ENCODE measurements around the gene TENT4A.

Gene TENT4A

DNA sequence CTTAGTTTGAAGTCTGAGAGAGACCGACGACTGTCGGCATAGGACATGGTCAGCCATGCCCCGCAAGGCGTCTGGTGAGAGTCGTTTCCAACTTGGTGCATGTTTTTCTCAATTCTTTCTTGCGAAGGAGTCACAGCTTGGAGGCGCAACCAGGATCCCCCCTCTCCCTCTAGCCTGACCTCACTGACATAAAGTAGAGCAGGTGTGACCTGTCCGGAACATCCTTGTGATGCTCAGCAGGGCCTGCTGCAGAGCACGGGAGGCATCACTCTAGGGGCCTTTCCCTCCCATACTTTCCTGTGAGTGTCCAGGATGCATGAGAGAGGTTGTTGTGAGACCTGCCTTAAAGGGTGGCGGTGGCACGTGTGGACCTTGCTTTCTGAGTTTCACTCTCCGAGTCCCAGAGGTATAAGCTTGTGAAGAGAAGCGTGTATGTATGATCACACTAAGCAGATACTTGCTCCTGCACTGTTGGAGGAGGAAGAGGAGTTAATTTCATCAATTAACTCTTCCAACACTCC lies 5.0 kb downstream of the TENT4A start:
- no peak for DNase-seq (ENCODE audit: low read depth in 2 of 2)

DNA sequence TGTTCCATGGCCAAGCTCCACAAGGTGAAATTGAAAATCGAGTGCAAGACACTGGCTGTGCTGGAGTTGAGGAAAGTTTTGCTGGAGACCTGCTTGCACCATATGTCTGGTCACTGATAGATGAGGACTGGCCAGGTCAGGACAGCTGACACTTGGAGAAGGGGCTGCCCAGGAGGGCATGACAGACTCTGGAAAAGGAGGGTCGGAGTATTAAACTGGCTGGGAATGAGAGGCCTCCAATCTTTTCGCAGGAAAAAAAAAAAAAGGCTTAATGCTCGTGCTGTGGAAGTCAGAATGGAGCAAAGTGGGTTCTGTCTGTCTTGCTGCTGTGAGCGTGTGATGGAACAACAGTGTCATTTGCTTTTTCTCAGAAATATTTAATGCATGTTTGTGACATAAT lies 5.5 kb downstream of the TENT4A start:
- DNase-seq (ENCODE audit: low read depth in 2 of 2) = no peak

DNA sequence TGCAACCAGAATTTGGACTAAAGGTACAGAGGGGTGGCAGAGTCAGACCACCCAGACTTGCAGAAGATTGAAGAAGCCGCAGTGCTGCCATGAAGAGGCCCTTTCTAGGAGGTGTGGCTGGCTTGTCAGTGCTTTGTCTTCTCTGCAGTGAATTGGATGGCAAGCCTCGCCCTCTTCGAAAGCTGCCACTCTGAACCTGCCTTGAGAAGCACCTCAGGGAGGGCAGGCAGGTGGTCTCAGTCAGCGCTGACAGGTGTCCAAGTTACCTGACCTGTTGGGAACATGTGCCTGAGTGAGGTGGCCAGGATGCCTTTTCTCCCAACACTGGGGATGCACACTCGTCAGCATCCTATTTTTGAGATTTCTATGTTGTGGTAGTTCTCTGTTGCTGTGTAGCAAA lies 6.2 kb downstream of the TENT4A start:
- DNase-seq (ENCODE audit: low read depth in 2 of 2) = no peak

DNA sequence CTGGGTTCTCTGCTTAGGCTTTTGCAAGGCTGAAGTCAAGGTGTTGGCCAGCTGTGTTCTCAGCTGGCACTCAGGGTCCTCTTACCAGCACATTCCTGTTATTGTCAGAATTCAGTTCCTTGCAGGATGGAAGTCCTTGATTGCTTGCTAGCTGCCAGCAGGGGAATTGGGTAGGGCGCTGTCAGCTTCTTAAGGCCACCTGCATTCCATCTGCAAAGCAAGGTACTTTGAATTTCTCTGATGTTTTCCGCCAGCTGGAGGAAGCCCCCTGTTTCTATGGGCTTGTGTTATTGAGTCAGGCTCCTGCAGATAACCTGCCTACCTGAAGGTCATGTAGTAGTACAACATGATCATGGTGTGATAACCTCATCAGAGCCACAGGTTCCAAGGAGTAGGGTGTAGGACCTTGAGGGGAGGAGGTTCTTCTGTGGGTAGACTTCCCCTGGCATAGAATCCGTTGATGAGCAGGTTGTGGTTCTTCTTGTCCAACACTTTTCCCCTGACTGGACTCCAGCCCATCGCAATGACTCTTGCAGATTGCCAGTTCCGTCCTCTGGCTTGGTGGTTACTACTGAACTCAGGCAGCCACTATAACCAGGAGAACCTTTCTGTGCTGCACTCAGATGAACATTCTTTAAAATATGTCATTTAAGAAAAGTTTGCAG lies 6.8 kb downstream of the TENT4A start:
- no peak for DNase-seq (ENCODE audit: low read depth in 2 of 2)

DNA sequence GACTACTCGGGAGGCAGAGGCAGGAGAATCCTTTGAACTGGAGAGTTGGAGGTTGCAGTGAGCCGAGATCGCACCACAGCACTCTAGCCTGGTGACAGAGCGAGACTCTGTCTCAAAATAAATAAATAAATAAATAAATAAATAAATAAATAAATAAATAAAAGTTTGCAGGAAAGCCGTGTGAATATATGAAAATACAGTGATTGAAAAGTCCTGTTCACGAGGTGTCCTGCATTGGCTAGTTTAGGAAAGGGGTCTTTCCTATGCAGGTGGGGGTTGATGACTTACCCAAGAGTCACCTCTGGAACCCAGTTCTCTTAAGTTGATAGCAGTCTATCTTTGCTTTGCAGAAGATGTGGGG lies 7.3 kb downstream of the TENT4A start:
- DNase-seq (ENCODE audit: low read depth in 2 of 2) = no peak

DNA sequence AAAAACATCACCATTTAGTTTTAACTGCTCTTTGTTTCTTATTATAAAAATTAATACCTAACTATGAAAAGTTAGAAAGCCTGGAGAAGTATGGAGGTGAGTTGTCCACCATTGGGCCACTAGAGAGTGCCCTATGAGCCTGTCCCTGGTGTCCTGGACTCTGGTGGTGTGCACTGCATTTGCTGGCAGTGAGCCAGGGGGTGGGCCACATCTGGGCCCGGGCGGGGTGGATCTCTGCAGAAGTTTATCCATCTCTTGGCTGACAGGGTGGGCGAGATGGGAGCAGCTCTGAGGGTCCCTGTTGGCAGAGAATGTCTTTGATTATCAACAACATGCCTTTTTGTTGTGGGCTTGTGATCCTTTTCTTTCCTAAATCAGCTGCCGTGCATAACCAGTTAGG lies 8.2 kb downstream of the TENT4A start:
- no peak for DNase-seq (ENCODE audit: low read depth in 2 of 2)

DNA sequence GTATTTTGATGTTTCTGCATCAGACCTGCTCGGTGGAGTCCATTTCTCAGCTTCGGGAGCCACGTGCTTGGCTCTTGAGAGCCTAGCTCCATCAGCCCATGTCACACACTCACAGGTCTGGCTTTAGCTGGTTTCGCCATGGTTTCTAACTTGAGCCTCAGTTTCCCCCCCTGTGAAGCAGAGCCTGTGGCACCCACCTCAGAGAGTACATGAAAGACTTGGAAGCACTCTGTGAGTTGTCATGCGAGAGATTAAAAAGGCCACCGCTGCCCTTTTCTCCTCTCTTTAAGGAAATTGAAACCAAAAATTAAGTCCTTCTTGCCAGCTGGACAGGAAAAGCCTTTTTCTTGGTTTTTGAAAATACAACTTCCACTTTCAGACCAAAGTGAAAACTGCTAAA lies 8.8 kb downstream of the TENT4A start:
- DNase-seq (ENCODE audit: low read depth in 2 of 2) = no peak

DNA sequence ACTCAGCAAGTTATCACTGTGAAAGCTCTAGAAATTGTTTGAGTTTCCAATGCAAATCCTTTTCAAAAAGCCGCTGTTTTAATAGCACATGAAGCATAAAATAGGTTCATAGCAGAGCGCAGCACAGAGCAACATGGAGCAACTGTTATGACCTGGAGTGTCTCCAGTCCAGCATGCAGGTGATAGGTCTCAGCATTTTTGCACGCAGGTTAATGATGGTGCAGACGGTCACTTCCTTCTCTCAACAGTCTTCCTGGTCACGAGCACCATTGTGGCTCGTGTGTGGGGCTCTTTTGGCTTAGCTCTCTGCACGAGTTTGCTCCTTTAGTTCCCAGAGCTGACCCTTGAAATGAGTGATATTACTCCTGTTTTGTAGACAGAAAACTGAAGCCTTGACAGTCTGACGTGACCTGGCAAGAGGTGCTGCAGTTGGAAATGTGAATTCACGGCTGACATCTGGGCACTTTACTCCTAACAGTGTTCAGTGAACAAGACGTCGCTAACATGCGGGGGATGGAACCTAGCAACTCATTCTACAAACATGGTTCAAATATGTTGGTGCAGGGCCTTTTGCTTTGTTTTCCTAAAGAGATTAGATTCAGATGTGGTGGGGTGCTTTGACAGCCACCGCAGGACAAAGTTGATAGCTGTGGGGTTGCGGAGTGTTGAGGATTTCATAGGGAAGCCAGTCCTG lies 10.0 kb downstream of the TENT4A start:
- no peak for DNase-seq (ENCODE audit: low read depth in 2 of 2)

DNA sequence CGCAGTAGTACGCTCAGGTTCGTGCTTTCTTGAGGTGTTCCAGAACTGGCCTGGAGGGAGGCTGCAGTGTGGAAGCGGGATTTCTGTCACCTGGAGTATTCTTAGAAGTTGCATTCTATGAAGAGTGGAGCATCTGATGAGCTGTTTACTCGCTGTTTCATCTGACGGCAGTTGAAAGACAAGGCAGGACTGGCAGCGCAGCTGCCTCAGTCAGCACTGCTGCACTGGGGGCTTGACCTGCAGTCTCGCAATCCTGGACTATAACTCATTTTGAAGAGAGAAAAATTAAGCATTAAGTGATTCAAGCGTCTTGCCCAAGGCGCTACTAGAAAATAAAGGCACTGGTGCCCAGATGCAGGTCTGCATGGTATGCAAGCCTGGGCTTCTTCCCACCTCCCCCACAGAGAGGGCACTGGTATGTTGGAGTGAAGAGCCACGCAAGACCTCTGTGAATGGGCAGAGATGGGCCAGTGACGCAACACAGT lies 10.6 kb downstream of the TENT4A start:
- no peak for DNase-seq (ENCODE audit: low read depth in 2 of 2)

DNA sequence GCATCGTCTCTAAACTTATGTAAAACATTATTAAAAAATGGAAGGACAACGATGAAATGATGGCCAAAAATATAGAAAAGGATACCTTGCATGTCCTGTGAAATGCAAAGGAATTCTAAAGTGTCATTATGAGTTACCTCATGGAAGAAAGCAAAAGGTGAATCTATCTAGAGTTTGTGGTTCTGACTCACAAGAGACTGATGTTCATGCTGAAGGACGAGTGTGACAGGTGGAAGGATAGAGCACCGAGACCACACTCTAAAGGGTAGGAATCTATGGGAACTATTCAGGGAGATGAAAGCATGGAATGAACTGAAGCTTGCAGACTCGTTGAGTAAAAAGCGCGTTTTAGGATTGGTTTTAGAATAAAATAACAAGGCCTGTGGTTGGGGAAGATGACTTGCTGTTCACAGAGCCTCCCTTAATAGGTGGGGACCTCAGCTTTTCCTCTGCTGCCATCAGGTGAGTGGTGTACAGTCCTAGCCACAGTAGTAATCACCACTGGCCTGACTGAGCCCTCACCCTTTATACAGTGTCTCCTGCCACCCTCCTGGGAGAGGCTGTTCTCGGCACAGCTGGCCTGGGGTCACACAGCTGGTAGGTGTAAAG lies 11.2 kb downstream of the TENT4A start:
- no peak for DNase-seq (ENCODE audit: low read depth in 2 of 2)

DNA sequence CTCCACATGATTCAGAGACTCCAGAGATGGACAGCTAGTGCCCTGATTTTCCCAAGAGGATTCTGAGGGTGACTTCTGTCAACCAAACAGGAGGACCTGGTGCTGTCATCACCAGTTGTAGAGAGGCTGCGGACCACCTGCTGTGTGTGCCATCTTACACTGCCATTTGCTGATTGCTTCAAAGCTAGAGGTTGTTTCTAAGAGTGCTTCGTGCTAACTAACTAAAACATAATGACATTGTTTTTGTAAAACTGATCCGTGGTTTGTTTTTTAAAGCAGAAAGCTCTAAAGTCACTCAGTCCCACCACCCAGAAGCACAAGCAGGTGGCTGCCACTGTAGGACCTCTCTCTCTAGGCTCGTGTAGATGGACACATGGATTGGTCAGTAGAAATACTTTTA lies 12.2 kb downstream of the TENT4A start:
- no peak for DNase-seq (ENCODE audit: low read depth in 2 of 2)

DNA sequence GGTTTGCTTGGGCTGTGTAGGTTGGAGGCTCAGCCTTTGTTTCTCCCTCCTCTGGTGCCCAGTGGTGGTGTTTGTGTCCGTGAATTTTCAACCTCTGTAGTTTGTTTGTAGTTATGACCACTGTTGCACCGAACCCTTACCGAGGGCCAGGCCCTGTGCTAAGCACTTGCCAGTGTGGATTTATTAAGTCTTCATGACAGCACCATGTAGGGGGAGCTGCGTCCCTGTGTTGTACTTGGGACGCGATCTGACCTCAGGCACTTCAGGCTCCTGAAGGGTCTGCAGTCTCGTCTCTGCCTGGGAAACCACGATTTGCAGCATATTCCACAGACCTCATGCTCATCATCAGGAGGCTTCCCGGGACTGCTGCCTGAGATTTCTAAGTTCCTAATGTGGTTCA lies 12.8 kb downstream of the TENT4A start:
- no peak for DNase-seq (ENCODE audit: low read depth in 2 of 2)

DNA sequence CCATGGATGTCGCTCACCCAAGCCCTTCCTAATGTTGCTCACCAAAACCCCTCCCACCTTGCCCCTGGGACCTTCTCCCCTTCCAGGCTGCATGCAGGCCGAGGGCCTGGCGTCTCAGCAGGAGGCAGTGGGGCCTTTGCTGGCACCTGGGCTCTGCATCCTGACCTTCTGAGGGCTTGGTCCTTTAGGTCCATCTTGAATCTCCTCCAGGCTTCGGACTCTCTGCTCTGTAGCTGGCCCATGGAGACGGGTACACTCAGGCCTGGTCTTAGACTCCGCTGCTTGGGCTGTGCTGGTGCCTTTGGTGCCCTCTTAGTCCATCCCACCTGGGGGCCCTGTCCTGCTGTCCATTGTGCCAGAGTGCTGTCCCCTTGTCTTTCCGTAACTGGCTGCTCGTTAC lies 14.0 kb downstream of the TENT4A start:
- no peak for DNase-seq (ENCODE audit: low read depth in 2 of 2)

DNA sequence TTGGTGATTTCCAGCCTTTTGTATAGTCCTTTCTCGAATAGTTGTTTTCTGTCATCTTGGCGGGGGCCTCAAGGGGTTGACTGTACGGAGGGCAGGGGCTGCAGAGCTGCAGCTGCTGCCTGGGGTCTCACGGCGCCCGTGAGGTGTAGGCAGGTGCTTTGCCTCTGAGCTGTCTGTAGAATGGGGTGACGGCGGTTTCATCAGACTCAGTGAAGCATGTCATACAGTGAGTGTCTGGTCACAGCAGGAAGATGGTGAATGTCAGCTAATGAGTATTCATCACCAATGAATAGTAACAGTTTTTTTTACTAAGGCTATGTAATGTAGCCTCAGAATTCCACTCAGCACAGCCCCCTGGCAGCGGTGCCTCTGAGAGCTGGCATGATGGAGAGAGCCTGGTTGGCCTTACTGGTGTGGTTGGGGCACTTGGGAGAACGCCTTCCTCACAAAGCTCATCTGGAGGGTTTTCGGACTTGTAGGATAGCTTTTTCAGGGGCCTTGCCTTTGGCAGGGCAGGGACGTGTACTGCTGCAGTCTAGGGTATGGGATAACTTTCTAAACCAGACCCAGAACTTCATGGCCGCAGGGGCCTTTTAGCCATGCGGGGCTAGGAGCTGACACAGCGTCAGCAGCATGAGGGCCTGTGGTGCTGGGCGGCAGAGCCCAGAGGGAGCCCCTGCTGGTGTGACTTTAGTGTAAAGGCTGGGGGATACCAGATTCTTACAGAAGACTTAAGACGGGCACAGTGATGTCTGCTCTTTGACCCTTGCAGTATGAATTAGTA lies 15.0 kb downstream of the TENT4A start:
- DNase-seq (ENCODE audit: low read depth in 2 of 2) = no peak

DNA sequence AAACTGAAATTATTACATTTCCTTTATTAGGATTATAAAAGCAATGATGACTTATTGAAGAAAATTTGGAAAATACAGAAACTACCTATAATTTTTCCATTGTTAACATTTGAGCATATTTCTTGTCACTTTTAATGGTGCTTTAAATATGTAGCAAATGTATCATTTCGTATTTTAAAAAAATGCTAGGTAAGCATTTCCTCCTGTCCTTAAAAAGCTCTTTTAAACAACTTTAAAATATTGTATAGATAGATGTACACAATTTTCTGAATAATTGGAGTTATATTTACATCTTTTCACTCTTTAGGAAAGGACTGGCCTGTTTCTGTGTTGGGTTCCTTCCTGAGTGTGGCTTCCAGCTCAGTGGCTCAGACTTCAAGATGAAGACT lies 15.6 kb downstream of the TENT4A start:
- DNase-seq (ENCODE audit: low read depth in 2 of 2) = no peak

DNA sequence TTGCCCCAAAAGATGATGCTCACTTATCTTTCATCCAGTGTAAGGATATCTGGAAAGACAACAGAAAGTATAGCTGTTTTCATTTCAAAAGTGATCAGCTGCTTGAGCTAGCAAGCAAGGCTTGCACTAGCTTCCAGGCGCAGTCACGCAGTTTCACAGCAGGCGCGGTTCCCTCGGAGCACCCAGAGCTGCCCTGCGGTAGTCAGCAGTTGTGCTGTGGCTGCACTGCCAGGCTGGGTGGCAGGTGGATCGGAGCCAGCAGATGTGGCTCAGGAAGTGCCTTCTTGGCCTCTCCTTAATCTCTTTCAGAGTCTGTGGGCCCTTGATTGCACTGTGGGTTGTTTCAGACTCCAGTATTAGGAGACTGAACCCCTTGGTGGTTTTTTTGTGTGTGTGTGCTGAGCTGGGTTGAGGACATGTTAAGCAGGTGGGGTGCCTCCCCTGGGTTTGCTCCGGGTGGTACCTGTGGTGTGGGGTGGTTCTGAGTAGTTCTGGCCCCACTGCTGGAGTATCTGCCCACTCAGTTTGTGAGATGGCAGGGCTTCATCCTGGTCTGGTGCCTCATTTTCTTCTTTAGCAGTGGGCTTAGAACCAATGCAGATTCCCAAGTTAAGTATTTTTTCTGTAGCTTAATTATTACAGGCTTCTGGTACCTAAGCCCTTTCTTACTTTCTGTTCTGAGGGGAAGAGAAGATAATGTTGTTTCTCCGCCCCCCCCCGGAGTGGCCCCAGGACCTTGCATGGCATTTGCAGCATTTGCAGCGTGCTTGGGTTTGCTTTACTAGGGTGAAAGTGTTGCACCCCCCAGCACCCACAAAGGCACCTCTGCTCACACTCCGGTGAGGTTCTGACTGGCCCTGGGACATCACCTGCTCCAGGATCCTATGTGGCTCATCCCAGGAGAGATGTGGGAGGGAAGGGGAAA lies 16.4 kb downstream of the TENT4A start:
- no peak for DNase-seq (ENCODE audit: low read depth in 2 of 2)

DNA sequence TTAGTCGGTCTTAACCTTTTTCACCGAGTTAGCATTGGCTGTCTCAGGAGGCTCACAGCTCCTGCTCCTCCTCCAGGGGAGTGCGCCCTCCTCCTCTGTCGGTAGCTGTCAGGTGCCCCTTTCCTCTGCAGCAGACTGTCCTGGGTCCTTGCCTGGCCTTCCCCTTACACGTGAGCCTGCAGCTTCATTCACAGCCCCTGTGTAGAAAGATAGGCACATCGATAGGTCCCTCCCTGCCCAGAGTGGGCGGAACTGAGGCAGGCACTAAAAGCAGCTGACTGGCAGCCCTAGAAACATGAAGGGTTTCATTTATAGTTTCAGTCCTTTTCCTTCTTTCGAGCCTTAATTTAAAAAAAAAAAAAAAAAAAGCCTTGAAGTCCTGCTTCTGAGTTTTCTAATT lies 17.2 kb downstream of the TENT4A start:
- no peak for DNase-seq (ENCODE audit: low read depth in 2 of 2)

DNA sequence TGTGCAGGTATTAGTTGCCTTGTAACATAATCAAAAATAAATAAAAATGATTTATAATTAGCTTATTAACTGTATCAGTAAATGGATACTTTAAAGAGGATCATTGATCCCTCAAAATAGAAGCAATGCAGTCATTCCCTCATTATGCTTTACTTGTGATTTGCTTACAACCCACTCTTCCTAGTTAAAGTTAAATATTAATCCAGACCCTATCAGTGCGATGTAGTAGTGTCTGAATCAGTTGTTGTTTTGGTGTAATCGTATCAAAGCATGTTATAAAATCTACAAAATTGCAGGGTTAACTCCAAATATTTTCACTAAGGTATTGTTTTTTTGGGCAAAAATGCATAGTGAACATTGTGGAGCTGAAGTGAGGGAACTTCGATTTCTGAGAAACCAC lies 17.6 kb downstream of the TENT4A start:
- DNase-seq (ENCODE audit: low read depth in 2 of 2) = no peak

DNA sequence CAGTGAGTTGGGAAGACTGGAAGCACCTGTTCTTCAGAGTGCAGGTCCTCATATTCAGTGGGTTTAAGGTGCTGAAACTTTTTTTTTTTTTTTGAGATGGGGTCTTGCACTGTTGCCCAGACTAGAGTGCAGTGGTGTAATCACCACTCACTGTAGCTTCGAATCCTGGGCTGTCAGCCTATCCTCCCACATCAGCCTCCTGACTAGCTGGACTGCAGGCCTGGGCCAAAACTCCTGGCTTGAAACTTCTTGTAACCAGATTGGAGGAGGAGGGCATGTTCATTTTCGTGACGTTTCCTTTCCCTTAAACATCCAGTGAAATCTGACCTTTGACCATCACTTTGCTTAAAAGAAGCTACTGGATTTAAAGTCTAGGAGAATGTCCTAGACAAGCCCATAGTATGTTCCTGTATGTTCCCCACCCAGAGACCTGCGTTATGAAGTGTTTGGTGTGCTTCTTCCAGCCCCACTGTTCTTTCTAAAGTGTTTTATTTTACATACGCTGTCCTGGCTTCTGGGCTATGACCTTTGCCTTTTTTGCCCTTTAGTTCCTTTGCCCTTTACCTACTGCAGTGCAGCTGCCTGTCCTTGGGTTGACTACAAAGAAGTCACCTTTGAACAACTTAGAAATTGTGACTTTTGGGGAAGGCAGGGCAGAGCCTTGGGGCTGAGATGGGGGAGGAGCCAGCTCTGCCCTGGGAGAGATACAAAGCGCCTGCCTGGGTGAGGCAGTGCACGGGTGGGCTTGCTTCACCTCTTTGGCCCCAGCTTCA lies 18.4 kb downstream of the TENT4A start:
- DNase-seq (ENCODE audit: low read depth in 2 of 2) = no peak

DNA sequence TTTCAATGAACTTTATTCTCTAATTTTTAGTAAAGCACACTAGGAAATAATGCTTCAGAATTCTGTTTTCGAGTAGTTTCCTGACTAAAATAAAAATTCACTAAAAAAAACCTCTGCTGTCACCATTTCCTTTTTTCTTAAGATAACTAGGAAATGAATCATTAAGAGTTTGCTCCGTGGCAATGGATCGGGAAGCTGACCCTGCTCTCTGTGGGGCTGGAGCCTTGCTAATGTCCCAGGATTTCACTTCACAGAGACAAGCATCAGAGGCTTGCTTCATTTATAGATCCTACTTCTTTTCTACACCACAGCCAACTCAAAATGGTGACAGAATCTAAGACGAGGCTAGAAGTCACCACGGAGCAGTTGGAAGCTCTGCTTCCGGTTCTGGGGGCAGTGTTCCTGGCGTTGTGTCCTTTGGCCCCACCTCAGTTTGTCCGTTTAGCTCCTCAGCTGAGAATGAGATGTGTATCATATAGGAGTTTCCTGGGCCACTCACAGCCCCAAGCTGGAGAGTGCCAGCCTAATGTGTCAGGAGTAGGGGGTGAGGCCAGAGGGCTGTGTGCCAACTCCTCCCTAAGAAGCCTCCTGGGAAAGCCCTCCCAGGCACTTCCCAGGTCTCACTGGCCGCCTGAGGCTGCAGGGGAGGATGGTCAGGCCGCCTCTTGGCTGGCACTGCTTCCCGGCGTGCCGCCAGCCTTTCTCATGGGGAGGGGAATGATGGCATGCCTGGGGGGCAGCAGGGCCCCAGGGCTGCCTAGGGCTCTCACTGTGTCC lies 19.6 kb downstream of the TENT4A start:
- peak; percentile 9 to 20 for DNase-seq (ENCODE audit: low read depth in 2 of 2)
